GM06990 (cell line): Measurements from ENCODE around the gene ZNF254.
"Not testable (repeated sequence)": the region's sequence is repeated elsewhere in the genome, so short reads cannot be mapped to it uniquely, and the experiment has no call there.

Experiments used
- DNase-seq: peaks from one replicate; pipeline ENCODE4 v3.0.0-alpha.2; 2011; ENCODE audit not compliant: insufficient read length; ENCODE audit errors: extremely low read depth
- H3K27me3 ChIP-seq: replicated peaks from 2 replicates; pipeline ENCODE4 v1.6.0; 2011; ENCODE audit warnings: low read length; ENCODE audit not compliant: control insufficient read depth, insufficient read depth
- H3K36me3 ChIP-seq: 2 replicates; pipeline ENCODE4 v1.5.1; 2011; ENCODE audit warnings: low read length; ENCODE audit not compliant: control insufficient read depth, insufficient read depth
- H3K4me3 ChIP-seq: replicated peaks from 2 replicates; pipeline ENCODE4 v1.5.1; 2011; ENCODE audit warnings: low read depth, mild to moderate bottlenecking, control low read depth, low read length
- CTCF ChIP-seq: IDR thresholded peaks from 2 replicates; pipeline ENCODE4 v1.5.1; 2011; ENCODE audit warnings: low read length, control low read depth, mild to moderate bottlenecking, inconsistent platforms; ENCODE audit not compliant: insufficient read depth, poor library complexity, severe bottlenecking

ZNF254 gene

GRCh38 chr19:24073807-24074206 is 13.2 kb upstream of the ZNF254 start:
- TF ChIP-seq CTCF: no peak
- peaks cover 1% of the 10 kb centered on the region; the same call in 1 of the 2 replicates for H3K36me3 ChIP-seq

GRCh38 chr19:24074720-24075454 is 12.1 kb upstream of the ZNF254 start:
- peaks cover 1% of the 10 kb centered on the region; the same call in 1 of the 2 replicates for H3K36me3 ChIP-seq
- no peak for TF ChIP-seq CTCF
- H3K4me3 ChIP-seq: no peak overlapping the region
- no peaks in the 10 kb centered on the region for H3K27me3 ChIP-seq
- no peak for DNase-seq

More at GRCh38 chr19:24073807-24074206, 13.2 kb upstream of the ZNF254 start:
- H3K27me3 ChIP-seq: no peaks in the 10 kb centered on the region
- DNase-seq: no peak
- no peak overlapping the region for H3K4me3 ChIP-seq

GRCh38 chr19:24075530-24075929 is 11.5 kb upstream of the ZNF254 start:
- not testable (repeated sequence) for H3K4me3 ChIP-seq, H3K36me3 ChIP-seq, DNase-seq, H3K27me3 ChIP-seq

- no peak for TF ChIP-seq CTCF
- Histone ChIP-seq H3K4me3 (no peak overlapping the region), H3K27me3 (no peaks in the 10 kb centered on the region), H3K36me3 (no peaks in the 10 kb centered on the region)
- no peak for DNase-seq
These were observed 8.3 kb upstream of the ZNF254 start for GRCh38 chr19:24078680-24079079.

- no peak for DNase-seq
- TF ChIP-seq CTCF: no peak
- no peaks in the 10 kb centered on the region for H3K36me3 ChIP-seq
- no peaks in the 10 kb centered on the region for H3K27me3 ChIP-seq
- no peak overlapping the region for H3K4me3 ChIP-seq
These were observed 5.9 kb upstream of the ZNF254 start for GRCh38 chr19:24081056-24081455.

- DNase-seq: no peak
- H3K4me3 ChIP-seq: no peak overlapping the region
- TF ChIP-seq CTCF: no peak
- no peaks in the 10 kb centered on the region; the same call in 1 of the 2 replicates for H3K36me3 ChIP-seq
- H3K27me3 ChIP-seq: no peaks in the 10 kb centered on the region
These were observed 11.4 kb downstream of the ZNF254 start for GRCh38 chr19:24098359-24098758.
